ENCODE results near the gene IMMT.
"Not testable (repeated sequence)": the region's sequence is repeated elsewhere in the genome, so short reads cannot be mapped to it uniquely, and the experiment has no call there.

Gene IMMT

DNA sequence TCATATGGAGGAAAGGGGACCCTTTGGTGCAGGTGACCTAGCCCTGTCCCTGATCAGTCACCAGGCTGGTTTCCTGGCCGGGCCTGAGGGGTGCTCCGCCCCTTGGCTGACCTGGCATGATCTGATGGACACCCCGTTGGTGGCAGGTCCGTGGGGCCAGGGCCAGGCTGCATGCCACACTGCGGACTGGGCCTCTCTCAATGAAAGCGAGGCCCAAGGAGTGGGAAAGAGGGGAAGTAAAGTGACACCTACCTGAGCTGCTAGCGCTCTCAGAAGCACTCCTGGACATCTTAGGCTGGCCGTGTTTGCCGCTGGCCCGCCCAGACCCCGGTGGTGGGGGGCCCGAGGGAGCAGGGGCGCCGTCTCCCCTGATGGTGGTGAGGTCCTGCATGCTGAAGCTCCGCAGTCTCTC is 37.1 kb upstream of the IMMT start:
- TF ChIP-seq, protein P1, sequence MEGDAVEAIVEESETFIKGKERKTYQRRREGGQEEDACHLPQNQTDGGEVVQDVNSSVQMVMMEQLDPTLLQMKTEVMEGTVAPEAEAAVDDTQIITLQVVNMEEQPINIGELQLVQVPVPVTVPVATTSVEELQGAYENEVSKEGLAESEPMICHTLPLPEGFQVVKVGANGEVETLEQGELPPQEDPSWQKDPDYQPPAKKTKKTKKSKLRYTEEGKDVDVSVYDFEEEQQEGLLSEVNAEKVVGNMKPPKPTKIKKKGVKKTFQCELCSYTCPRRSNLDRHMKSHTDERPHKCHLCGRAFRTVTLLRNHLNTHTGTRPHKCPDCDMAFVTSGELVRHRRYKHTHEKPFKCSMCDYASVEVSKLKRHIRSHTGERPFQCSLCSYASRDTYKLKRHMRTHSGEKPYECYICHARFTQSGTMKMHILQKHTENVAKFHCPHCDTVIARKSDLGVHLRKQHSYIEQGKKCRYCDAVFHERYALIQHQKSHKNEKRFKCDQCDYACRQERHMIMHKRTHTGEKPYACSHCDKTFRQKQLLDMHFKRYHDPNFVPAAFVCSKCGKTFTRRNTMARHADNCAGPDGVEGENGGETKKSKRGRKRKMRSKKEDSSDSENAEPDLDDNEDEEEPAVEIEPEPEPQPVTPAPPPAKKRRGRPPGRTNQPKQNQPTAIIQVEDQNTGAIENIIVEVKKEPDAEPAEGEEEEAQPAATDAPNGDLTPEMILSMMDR (IDR thresholded peaks at IDR 0.05): no peak
- TF ChIP-seq ZFX (IDR thresholded peaks at IDR 0.05; ENCODE audit: borderline replicate concordance): no peak
- no peak overlapping the region for H3K27ac ChIP-seq

DNA sequence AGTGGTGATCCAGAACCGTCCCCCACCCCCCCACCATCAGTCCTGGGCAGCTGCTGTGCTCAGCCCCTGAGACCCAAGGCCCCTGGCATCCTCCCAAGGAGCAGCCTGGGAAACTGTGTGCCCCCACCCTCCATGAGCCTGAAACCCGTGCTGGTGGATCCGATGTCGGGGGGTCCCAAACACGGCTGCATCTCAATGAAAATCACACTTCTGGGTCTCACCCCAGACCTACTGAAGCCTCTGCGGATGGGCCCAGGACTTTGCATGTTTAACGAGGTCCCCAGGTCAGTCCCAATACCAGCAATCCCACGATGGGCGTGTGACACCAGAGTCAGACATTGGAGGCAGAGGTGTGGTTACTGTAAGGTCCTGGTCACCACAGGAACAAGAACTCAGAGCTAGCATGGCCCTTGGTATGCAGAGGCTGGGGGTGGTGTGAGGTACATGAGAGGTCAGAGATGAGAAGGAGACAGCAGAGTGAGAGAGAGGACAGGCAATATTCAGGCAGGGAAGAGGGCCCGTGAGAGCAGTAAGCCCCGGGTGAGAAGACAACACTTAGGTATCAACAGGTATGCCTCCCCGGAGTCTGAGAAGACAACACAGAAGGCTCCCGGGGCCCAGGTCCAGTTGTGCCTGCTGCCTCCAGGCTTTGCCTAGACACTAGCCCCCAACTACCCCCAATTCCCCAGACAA is 36.6 kb upstream of the IMMT start:
- no peak overlapping the region for H3K27ac ChIP-seq
- TF ChIP-seq, protein P1 (IDR thresholded peaks at IDR 0.05): no peak
- TF ChIP-seq ZFX (IDR thresholded peaks at IDR 0.05; ENCODE audit: borderline replicate concordance): no peak

DNA sequence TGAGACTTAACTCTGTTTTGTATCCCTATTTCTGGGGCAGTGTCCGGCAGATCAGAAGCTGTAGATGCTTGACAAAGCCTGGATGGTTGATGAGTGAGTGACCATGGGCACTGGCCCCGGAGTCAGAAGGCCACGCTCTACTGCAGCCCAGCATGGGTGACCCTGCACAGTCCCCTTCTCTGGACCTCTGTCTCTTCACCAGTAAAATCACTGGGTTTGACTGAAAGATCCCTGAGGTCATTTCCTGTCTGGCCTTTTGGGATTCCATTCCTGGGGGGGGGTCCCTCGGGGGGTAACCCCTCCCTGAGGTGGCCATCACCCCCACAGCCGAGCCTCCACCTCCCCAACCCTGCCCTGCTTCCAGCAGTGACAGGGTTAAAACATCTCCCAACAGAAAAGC is 35.7 kb upstream of the IMMT start:
- H3K27ac ChIP-seq: no peak overlapping the region
- TF ChIP-seq, protein P1 (IDR thresholded peaks at IDR 0.05): no peak
- TF ChIP-seq ZFX (IDR thresholded peaks at IDR 0.05; ENCODE audit: borderline replicate concordance): no peak

DNA sequence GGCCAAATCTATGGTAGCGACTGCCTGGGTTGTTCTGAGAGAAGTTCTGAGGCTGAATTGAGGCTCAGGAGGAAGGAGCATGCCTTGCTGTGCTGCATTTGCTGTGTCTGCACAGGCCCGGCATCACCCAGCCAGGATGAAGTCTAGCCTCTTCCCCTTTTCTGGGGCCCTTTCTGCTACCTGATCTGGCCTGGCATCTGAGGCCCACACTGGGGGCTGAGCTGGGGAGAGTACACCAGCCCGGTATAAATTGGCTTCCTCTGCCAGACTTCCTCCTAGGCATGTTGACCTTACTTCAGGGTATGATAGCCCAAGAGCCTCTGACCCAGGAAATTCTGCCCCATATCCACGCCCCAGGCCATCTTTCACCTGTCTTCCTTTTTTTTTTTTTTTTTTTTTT is 34.0 kb upstream of the IMMT start:
- TF ChIP-seq, protein P1 (IDR thresholded peaks at IDR 0.05): no peak
- no peak for TF ChIP-seq ZFX (IDR thresholded peaks at IDR 0.05; ENCODE audit: borderline replicate concordance)
- no peak overlapping the region for H3K27ac ChIP-seq

DNA sequence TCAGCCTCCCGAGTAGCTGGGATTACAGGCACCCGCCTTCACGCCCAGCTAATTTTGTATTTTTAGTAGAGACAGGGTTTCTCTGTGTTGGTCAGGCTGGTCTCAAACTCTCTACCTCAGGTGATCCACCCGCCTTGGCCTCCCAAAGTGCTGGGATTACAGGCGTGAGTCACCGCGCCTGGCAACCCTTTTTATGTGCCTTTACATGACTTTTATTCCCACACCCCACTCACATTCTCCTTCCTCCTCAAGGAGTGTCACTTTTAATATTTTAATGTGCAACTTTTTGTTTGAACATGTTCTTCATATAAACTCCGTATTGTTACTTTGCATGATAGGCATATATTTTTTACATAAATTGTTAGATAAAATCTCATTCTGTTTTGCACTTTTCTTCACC is 33.3 kb upstream of the IMMT start:
- not testable (repeated sequence) for H3K27ac ChIP-seq

DNA sequence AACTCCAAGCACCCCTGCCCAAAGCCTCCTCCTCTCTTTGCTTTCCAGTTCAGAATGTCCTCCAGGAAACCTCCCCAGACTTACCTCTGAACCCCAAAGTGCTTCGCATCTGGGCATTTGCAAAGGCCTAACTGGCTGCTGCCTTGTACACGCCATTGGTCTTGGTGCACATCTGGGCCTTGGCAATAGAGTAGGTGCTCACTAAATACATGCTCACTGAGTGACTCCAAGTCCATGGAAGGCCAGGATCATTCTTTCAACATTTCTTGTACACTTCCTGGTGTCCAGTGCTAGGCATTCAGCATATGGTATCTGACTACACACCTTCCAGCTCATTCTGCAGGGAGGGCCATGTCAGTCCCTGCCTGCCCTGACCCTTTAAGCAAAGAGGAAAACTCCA is 32.4 kb upstream of the IMMT start:
- TF ChIP-seq ZFX (IDR thresholded peaks at IDR 0.05; ENCODE audit: borderline replicate concordance): no peak
- TF ChIP-seq, protein P1 (IDR thresholded peaks at IDR 0.05): no peak
- H3K27ac ChIP-seq: no peak overlapping the region

DNA sequence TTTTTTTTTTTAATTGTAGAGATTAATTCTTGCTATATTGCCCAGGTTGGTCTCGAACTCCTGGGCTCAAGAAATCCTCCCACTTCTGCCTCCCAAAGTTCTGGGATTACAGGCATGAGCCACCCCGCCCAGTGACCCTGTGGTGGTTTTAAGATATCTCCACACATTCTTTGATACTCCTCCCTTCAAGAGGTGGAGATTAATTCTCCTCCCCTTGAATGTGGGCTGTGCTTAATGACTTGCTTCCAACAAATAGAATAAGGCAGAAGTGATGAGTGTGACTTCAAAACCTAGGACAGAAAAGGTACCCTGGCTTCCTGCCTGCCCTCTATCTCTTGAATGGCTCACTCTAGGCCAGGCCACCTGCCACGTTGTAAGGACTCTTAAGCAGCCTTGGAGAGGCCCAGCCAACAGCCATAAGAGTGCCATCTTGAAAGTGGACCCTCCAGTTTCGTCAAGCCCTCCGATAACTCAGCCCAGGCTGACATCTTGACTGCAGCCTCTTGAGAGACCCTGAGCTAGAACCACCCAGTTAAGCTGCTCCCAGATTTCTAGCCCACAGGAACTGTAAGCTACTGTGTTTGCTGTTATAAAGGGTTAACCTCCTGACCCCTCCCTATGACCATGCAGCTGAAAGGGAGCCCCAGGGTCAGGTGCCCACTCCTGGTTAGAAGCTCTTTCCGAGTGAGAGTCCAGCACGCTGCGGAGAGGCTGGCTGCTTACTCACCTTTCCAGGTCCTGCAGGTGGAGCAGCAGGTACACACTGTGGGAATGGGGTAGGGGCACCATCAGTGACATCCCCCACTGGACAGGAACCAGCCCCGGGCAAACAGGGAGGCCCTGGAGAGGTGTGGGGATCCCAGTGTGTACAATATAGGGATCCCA is 31.6 kb upstream of the IMMT start:
- TF ChIP-seq ZFX (IDR thresholded peaks at IDR 0.05; ENCODE audit: borderline replicate concordance): no peak
- TF ChIP-seq, protein P1 (IDR thresholded peaks at IDR 0.05): no peak
- no peak overlapping the region for H3K27ac ChIP-seq
